Fibroblast of lung (primary cell): ENCODE measurements around the gene CCDC201. TPM values are rescaled to one million over a fixed set of nuclear protein-coding genes. Genes with fewer than 3 reads are reported as not detected.

Source experiments
- DNase-seq, 2 donors: peaks; one replicate each; pipeline versions ENCODE4 v3.0.0 to v3.0.0-alpha.2; 2010; ENCODE audit warnings: low read depth in 2 of 2
- H2AFZ ChIP-seq: 2 replicates; pipeline ENCODE4 v1.5.1; 2012; ENCODE audit warnings: low read length, control low read depth, inconsistent platforms
- H3K27ac ChIP-seq: 2 replicates; pipeline ENCODE4 v1.5.1; 2011; ENCODE audit warnings: low read length, control low read depth; ENCODE audit not compliant: insufficient read depth
- H3K27me3 ChIP-seq: 2 replicates; pipeline ENCODE4 v1.5.1; 2011; ENCODE audit warnings: mild to moderate bottlenecking, low read length; ENCODE audit not compliant: control insufficient read depth, insufficient read depth
- H3K36me3 ChIP-seq: 2 replicates; pipeline ENCODE4 v1.5.1; 2011; ENCODE audit warnings: low read length; ENCODE audit not compliant: control insufficient read depth, insufficient read depth
- H3K4me1 ChIP-seq: 2 replicates; pipeline ENCODE4 v1.5.1; 2011; ENCODE audit warnings: low read length; ENCODE audit not compliant: control insufficient read depth, insufficient read depth; ENCODE audit errors: extremely low read depth
- H3K4me2 ChIP-seq: 2 replicates; pipeline ENCODE4 v1.5.1; 2011; ENCODE audit warnings: low read length, control low read depth; ENCODE audit not compliant: insufficient read depth; ENCODE audit errors: extremely low read depth
- H3K4me3 ChIP-seq, 4 experiments: fragments of 200-600 bp in 1 of 4; sonication (generic) in 1 of 4; replicated peaks in 1 of 4; 2 replicates each; pipeline ENCODE4 v1.5.1; 2011 to 2016; ENCODE audit warnings: low read length in 4 of 4, low read depth in 3 of 4, mild to moderate bottlenecking in 3 of 4, control low read depth in 2 of 4, inconsistent platforms in 1 of 4, mixed read lengths in 1 of 4; ENCODE audit not compliant: insufficient read depth in 1 of 4; ENCODE audit errors: control extremely low read depth in 1 of 4
- H3K79me2 ChIP-seq: 2 replicates; pipeline ENCODE4 v1.5.1; 2012; ENCODE audit warnings: mild to moderate bottlenecking, low read length, inconsistent platforms; ENCODE audit not compliant: control insufficient read depth, insufficient read depth
- H3K9ac ChIP-seq: 2 replicates; pipeline ENCODE4 v1.5.1; 2011; ENCODE audit warnings: mild to moderate bottlenecking, low read length, control low read depth; ENCODE audit not compliant: insufficient read depth
- H3K9me3 ChIP-seq: 2 replicates; pipeline ENCODE4 v1.5.1; 2012; ENCODE audit warnings: low read depth, low read length; ENCODE audit not compliant: control insufficient read depth, insufficient read depth
- H4K20me1 ChIP-seq: 2 replicates; pipeline ENCODE4 v1.5.1; 2011; ENCODE audit warnings: low read length; ENCODE audit not compliant: control insufficient read depth, insufficient read depth; ENCODE audit errors: extremely low read depth
- CTCF ChIP-seq, 2 donors: IDR thresholded peaks in 1 of 2; conservative IDR thresholded peaks in 1 of 2; 1 replicate in 1 of 2; 2 replicates in 1 of 2; pipeline ENCODE4 v1.5.1; 2011 to 2012; ENCODE audit warnings: low read length in 2 of 2, control low read depth in 1 of 2, inconsistent platforms in 1 of 2, low read depth in 1 of 2, mild to moderate bottlenecking in 1 of 2
- EZH2 ChIP-seq: IDR thresholded peaks from 2 replicates; pipeline ENCODE4 v1.5.1; 2012; ENCODE audit warnings: low read length, control low read depth, mild to moderate bottlenecking; ENCODE audit errors: missing control alignments
- polyA plus RNA-seq, 2 donors: library from polyadenylated mRNA; depleted of rRNA in 1 of 2; stranded (reverse) in 1 of 2; unstranded in 1 of 2; fragments of >200 nt; gene quantifications; 2 replicates each; pipeline ENCODE4 v1.2.1, GENCODE V29; 2011 to 2012; ENCODE audit warnings: missing spikeins in 1 of 2
- total RNA-seq: library from RNA; depleted of rRNA; stranded (reverse); fragments of >200 nt; gene quantifications from 2 replicates; pipeline ENCODE4 v1.2.1, GENCODE V29; 2014

CCDC201 gene
- total and polyA plus RNA-seq, 2 donors (not counting 1 experiment from before 2014, with no cell fraction given) = not detected

GRCh38 chr7:45915606-45916005 lies 42.7 kb upstream of the CCDC201 start:
- Histone ChIP-seq H2AFZ (no peak overlapping the region), H3K9ac (no peak overlapping the region), H3K79me2 (no peaks in the 10 kb centered on the region), H3K4me3 (no peak overlapping the region), H3K36me3 (no peaks in the 10 kb centered on the region), H3K4me1 (no peaks in the 10 kb centered on the region), H4K20me1 (no peaks in the 10 kb centered on the region), H3K27ac (no peak overlapping the region), H3K4me2 (no peak overlapping the region), H3K27me3 (peaks cover 25% of the 10 kb centered on the region), H3K9me3 (no peaks in the 10 kb centered on the region)
- no peak for DNase-seq
- TF ChIP-seq CTCF (conservative IDR thresholded peaks at IDR 0.05 in 1 of 2, IDR thresholded peaks at IDR 0.05 in 1 of 2; ENCODE audit: low read depth in 1 of 2, low read length in 2 of 2) (no peak), EZH2 (no peak)

- TF ChIP-seq EZH2 (no peak), CTCF (conservative IDR thresholded peaks at IDR 0.05 in 1 of 2, IDR thresholded peaks at IDR 0.05 in 1 of 2; ENCODE audit: low read depth in 1 of 2, low read length in 2 of 2) (no peak)
- Histone ChIP-seq H3K36me3 (no peaks in the 10 kb centered on the region), H3K27me3 (peaks cover 20% of the 10 kb centered on the region), H3K79me2 (no peaks in the 10 kb centered on the region), H3K9me3 (no peaks in the 10 kb centered on the region), H3K4me3 (no peak overlapping the region), H2AFZ (no peak overlapping the region), H4K20me1 (no peaks in the 10 kb centered on the region), H3K27ac (no peak overlapping the region), H3K9ac (no peak overlapping the region), H3K4me1 (no peaks in the 10 kb centered on the region), H3K4me2 (no peak overlapping the region)
- DNase-seq = no peak
Measured at GRCh38 chr7:45914911-45915310, 42.0 kb upstream of the CCDC201 start.

GRCh38 chr7:45912972-45913371 lies 40.1 kb upstream of the CCDC201 start:
- Histone ChIP-seq H3K27ac (no peak overlapping the region), H3K79me2 (no peaks in the 10 kb centered on the region), H2AFZ (no peak overlapping the region), H3K4me3 (no peak overlapping the region), H3K9me3 (no peaks in the 10 kb centered on the region), H3K4me1 (no peaks in the 10 kb centered on the region), H3K36me3 (no peaks in the 10 kb centered on the region), H3K4me2 (no peak overlapping the region), H3K27me3 (peaks cover 3% of the 10 kb centered on the region), H4K20me1 (no peaks in the 10 kb centered on the region), H3K9ac (no peak overlapping the region)
- DNase-seq = no peak
- TF ChIP-seq EZH2 (no peak), CTCF (conservative IDR thresholded peaks at IDR 0.05 in 1 of 2, IDR thresholded peaks at IDR 0.05 in 1 of 2; ENCODE audit: low read depth in 1 of 2, low read length in 2 of 2) (no peak)
